Embryonic facial prominence (tissue), 1 donor: ENCODE measurements around the gene DPH6.
A peak's percentile ranks its signal among the peaks of the same experiment; 100 is the strongest.
"Not testable (repeated sequence)": the region's sequence is repeated elsewhere in the genome, so short reads cannot be mapped to it uniquely, and the experiment has no call there.

Source experiments
- DNase-seq: peaks from one replicate; pipeline ENCODE4 v3.0.0-alpha.2; 2016; ENCODE audit errors: extremely low spot score

DPH6 gene, protein sequence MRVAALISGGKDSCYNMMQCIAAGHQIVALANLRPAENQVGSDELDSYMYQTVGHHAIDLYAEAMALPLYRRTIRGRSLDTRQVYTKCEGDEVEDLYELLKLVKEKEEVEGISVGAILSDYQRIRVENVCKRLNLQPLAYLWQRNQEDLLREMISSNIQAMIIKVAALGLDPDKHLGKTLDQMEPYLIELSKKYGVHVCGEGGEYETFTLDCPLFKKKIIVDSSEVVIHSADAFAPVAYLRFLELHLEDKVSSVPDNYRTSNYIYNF

DNA sequence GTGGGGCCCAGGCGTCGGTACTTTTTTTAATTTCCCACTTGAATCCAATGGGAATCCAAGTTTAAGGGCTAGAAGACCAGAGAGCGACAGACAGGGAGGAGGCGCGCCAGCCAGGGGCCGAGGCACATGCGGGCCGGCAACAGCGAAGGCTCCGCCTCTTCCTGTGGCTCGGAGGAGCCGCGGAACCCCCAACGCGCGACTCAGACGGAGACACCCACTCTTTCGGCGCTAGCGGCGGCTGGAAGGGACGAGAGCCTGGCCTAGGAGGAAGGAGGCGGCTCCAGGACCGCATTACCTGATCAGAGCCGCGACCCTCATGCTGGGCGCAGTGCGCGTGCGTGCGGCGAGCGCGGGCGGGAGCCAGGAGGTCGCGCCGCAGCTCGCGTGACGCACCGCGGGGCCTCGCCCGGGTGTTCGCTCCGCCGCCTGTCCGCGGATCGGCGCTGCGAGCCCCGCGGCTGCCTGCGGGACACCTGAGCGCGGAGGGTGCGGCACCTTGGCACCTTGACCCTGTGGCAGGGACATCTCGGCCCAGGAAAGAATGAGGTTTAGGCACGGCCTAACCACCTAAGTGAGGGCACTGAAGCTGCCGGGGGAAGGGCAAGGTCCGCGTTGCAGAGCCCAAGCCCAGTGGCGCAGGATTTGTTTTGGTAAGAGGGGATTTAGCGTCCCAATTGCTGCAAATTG lies at the start of gene DPH6:
Gene DPH6 (minus strand): TSS at position 342 of the 687 bp plus-strand sequence. CDS start 24 bp downstream, at position 318.
- DNase-seq: peak; percentile 66

DNA sequence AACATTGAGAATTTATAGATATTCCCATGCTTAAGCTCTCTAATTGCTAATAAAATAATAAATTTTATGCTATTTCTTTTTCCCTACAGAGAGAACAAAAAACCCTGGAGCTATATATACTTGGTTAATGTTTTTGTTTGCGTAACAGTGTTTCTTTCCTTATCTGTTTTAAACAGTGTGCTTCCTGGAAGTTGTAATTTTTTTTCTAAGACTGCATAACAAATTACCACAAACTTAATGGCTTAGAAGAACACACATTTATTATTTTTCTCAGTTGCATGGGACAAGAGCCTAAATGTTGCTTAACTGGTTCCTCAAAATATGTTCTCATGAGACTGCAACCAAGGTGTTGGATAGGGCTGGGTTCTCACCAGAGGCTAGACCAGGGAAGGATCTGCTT lies 49.7 kb upstream of the DPH6 start:
- DNase-seq: no peak

- not testable (repeated sequence) for DNase-seq
Observed at GRCh38 chr15:35591987-35592386, 46.0 kb upstream of the DPH6 start.

- DNase-seq: no peak
Observed at GRCh38 chr15:35583863-35584528, 38.0 kb upstream of the DPH6 start.

- DNase-seq: no peak
Observed at GRCh38 chr15:35580606-35581005, 34.6 kb upstream of the DPH6 start.

GRCh38 chr15:35567392-35567791 lies 21.4 kb upstream of the DPH6 start:
- no peak for DNase-seq

- DNase-seq: no peak
Observed at GRCh38 chr15:35566991-35567390, 21.0 kb upstream of the DPH6 start.

GRCh38 chr15:35565901-35566300 lies 19.9 kb upstream of the DPH6 start:
- DNase-seq: no peak

DNA sequence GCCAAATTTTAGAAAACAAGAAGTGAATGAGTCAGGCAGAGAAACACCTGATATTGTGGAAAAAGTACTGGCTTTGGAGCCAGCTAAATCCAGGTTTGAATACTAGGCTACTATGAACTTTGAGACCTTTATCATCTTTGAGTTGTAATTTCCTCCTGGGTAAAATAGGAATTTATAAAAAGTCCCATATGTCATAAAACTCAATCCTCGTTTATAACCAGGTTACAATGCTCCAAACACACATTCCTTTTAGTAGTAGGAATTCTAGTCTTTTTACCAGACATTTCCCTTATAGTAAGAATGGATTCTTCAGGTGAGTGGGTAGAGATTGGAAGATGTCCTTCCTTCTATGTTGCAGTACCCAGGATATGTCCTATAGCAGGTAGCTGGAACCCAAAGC lies 16.7 kb upstream of the DPH6 start:
- no peak for DNase-seq

- DNase-seq: no peak
Observed at GRCh38 chr15:35561308-35561707, 15.3 kb upstream of the DPH6 start.

GRCh38 chr15:35560870-35561269 lies 14.9 kb upstream of the DPH6 start:
- no peak for DNase-seq

DNA sequence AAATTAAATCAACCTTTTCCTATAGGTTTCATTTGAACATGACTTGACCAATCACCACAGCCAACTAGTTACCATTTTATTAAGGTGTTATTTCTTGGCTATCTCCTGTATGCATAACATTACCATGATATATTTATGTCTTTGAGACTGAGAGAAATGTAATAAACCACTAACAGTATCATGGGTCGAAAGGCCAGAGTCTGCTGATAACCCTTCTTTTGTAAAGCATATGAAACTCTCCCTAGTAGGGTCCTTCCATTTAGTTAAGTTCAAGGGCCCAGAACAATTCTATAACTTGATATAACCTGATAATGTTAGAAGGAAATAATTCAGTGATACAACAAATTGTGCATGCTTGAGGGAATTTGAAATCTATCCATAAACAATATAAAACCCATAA lies 14.3 kb upstream of the DPH6 start:
- no peak for DNase-seq

GRCh38 chr15:35559683-35560082 lies 13.7 kb upstream of the DPH6 start:
- no peak for DNase-seq

GRCh38 chr15:35557544-35557943 lies 11.6 kb upstream of the DPH6 start:
- no peak for DNase-seq

DNA sequence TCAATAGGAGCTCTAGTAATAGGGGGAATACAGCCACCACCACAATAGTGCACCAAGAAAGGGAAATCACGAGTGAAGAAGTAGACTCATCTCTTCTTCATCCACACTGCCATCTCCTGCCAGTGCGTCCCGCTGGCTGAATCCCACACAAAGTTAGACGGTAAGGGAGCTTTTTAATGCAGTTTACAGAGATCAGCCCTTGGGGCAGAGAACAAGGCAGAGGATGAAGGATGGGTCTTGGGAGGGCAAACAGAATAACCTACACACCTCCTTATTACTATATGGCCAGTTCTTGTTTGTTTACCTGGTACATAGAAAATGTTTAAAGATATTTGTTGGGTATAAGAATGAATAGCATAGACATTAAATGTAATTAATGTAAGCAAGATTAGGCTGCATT lies 11.0 kb upstream of the DPH6 start:
- no peak for DNase-seq

DNA sequence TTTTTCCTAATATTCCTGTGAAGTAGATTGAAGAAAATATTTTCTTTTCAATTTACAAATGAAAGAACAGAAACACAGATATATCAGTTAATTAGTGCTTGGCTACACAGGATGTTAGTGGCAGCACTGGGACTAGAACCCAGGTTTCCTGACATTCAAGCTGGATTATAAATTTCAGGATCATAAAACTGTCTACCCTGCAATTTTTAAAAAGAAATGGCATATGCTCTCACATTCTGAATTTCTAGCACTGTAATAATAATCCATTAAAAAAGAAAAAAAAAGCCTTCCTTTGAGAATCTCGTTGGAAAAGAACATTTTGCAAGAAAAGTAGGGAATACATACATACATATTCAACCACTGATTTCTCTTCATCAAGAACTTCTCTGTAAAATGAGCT lies 9.3 kb upstream of the DPH6 start:
- no peak for DNase-seq

GRCh38 chr15:35550957-35551356 lies 5.0 kb upstream of the DPH6 start:
- DNase-seq: no peak

GRCh38 chr15:35549567-35549966 lies 3.6 kb upstream of the DPH6 start:
- DNase-seq: no peak

GRCh38 chr15:35548435-35548834 lies 2.5 kb upstream of the DPH6 start:
- DNase-seq: no peak

DNA sequence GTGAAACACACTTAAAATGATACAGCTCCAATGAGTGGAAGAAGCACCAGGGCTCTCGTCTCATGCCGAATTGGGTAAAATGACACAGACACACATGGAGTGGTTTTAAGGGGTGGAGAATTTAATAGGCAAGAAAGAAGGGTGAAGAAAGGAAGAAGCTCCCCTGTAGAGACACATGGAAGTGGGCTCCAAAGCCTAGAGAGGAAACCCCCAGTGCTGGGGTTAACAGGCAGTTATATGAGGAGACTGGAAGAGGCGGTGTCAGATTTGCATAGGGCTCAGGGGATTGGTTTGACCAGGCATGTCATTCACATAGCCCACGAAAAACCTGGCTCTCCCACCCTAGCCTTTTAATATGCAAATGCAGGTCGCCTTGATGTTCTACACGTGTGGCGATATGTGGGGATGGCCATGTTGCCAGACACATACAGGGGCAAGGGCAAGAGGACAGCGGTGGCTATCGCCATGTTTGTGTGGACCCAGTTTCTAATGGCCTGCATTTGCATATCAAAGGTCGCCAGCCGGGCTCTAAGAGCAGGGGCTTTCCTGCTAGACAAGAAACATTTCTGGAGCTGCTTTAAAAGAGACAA lies 1.9 kb upstream of the DPH6 start:
- no peak for DNase-seq

DNA sequence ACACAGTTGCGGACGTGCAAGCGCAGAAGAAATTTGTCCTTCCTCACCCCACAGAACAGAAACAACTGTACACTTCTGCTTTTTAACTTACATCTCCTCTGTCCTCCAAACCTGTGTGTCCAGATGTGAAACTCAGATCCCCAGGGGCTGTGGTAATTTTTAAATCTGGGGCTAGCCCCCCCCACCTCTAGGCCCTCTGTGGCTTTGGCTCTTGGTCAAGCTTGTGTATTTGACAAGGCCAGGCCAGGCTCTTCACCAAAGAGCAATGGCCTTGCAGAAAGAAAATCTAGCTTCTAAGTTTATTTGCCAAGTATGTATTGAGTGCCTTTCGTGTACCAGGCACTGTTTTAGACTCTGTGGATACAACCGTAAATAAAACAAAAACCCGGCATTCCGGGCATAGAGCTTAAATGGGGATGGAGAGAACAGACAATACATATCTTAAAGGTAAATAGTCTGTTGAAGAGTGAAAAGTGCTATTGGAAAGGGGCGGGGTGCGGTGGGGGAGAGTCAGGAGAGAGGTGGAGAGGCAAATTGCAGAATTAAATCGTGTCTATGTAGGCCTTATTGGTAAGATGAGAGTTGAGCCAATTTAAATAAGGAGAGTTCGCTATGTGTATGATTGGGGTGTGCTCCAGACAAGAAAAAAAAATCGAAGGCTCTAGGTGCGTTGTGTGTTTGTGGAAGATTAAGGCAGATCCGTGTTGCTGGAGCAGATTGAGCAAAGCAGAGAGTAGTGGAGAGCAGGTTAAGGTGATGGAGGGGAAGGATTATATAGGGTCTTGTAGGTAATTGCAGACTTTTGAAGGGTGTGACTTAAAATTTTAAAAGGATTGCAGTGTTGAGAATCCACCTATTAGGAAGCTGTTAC lies 781 bp upstream of the DPH6 start:
- no peak for DNase-seq
